HG03280 (cell line): ENCODE results near the gene IL17RA.
"Not testable (repeated sequence)": the region's sequence is repeated elsewhere in the genome, so short reads cannot be mapped to it uniquely, and the experiment has no call there.

ENCODE experiments used
- ATAC-seq: cut with Tn5 transposase; IDR thresholded peaks from one replicate; pipeline ENCODE4 v1.9.1; 2021; ENCODE audit warnings: mild to moderate bottlenecking, moderate library complexity; ENCODE audit not compliant: unreplicated experiment

Gene IL17RA

GRCh38 chr22:17119481-17120202 is 34.8 kb downstream of the IL17RA start:
- ATAC-seq: no peak

- no peak for ATAC-seq
Measured at GRCh38 chr22:17120281-17120680, 35.5 kb downstream of the IL17RA start.

- no peak for ATAC-seq
Measured at GRCh38 chr22:17120711-17121232, 36.0 kb downstream of the IL17RA start.

- ATAC-seq: no peak
Measured at GRCh38 chr22:17121233-17122195, 36.7 kb downstream of the IL17RA start, which contains the start of gene TMEM121B. Gene TMEM121B, minus strand, starts transcription at chr22:17121360. Its CDS starts 233 bp downstream, at chr22:17121127.

GRCh38 chr22:17130199-17130598 is 45.4 kb downstream of the IL17RA start:
- no peak for ATAC-seq

- no peak for ATAC-seq
Measured at GRCh38 chr22:17131686-17132085, 46.9 kb downstream of the IL17RA start.

GRCh38 chr22:17132112-17132511 is 47.3 kb downstream of the IL17RA start:
- ATAC-seq: no peak

GRCh38 chr22:17133137-17133536 is 48.3 kb downstream of the IL17RA start:
- no peak for ATAC-seq

- no peak for ATAC-seq
Measured at GRCh38 chr22:17135153-17135760, 50.5 kb downstream of the IL17RA start.

- ATAC-seq: no peak
Measured at GRCh38 chr22:17137170-17137569, 52.4 kb downstream of the IL17RA start.

- no peak for ATAC-seq
Measured at GRCh38 chr22:17137861-17138425, 53.1 kb downstream of the IL17RA start.

- ATAC-seq: no peak
Measured at GRCh38 chr22:17138513-17138912, 53.7 kb downstream of the IL17RA start.

- ATAC-seq: no peak
Measured at GRCh38 chr22:17140022-17140421, 55.2 kb downstream of the IL17RA start.

GRCh38 chr22:17140826-17141766 is 56.3 kb downstream of the IL17RA start:
- ATAC-seq: no peak

GRCh38 chr22:17143101-17143500 is 58.3 kb downstream of the IL17RA start:
- no peak for ATAC-seq

- ATAC-seq: no peak
Measured at GRCh38 chr22:17143826-17144225, 59.0 kb downstream of the IL17RA start.

GRCh38 chr22:17145021-17145680 is 60.4 kb downstream of the IL17RA start:
- ATAC-seq: no peak

- ATAC-seq: not testable (repeated sequence)
Measured at GRCh38 chr22:17147458-17147857, 62.7 kb downstream of the IL17RA start.
